GM08714 (cell line): ENCODE data around the gene GDAP2.

Experiments used
- H3K4me3 ChIP-seq: fragments of 200-500 bp; sonication (Bioruptor generic); 2 replicates; pipeline ENCODE4 v1.5.1; 2014; ENCODE audit warnings: mild to moderate bottlenecking, low read length, inconsistent platforms
- ZNF274 ChIP-seq: IDR thresholded peaks from 2 replicates; pipeline ENCODE4 v1.6.1; 2012; ENCODE audit warnings: mild to moderate bottlenecking, low read depth, low read length

GDAP2 gene

DNA sequence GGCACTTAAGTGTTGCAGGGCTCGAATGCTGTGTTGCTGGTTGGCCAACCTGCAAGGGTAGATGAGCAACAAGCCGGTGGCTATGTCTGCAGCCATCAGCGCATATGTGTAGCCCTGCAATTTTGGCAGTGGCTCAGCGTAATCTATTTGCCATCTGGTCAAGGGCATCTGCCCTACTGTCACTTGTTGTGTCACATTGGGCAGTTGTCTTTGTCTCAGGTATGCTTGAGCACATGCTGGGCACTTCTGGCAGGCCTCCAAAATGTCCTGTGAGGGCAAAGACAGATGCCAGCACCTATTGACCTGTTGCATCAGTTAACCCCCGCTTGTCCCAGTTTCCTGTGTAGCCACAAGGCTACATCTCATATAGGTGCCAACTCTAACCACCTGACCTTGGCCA lies 111.8 kb downstream of the GDAP2 start:
- no peak for TF ChIP-seq ZNF274
- no peak overlapping the region for H3K4me3 ChIP-seq

DNA sequence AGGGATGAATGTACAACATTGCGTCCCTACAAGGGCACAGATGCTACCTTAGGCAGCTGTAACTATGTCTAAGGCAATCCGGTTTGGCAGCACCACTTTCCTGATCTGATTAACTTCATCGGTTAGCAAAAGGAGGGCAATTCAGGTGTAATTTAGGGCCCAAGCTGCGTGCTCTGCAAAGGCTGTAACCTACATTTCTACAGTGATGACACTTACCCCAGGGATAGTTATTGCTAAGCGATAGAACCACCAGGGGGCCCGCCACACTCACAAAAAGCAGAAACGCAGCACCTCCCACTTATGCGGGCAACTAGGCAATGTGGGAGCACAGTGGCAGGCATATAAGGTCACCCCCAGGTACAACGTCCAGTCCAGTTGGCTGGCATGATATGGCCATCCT lies 113.5 kb downstream of the GDAP2 start:
- H3K4me3 ChIP-seq = no peak overlapping the region
- TF ChIP-seq ZNF274 = no peak

DNA sequence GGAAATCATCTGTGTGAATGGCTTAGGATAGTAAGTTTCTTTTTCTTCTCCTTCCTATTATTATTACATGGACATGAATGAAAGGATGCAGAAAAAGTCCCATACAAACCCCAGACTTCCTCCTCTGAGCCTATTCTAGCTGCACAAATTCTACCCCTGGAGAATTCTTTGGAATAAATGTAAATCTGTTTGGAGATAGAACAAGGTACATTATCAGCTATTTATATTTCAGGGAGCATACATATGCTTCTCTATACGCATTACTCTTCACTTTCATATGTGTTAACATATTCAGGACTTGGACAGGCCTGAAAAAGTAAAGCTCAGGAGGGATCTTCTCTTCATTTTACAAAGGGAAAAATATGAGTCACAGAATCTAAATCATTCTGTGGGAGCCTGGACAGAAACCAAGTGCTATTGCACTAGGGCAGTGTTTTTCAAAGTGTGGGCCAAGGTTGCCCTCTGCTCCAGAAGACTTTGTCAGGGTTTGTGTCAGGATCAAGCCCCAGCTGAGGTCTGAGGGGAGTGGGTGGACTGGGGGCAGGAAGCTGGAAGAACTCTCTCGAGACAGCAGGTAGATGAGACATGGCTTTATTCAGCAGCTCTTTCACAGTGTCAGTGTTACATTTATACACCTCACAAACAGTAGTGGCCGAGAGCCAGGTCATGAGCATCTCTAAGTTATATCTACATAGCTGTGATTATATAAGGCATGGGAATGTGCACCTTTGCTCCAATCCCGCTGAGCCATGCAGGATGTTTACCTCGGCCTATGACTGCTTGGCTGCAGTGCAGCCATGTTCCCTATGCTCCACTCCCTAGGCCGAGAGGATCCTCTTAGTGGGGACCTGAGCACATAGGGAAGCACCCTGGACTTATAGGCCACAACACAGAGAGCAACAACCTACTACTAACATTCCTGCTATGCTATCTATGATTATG lies 114.3 kb downstream of the GDAP2 start:
- no peak overlapping the region for H3K4me3 ChIP-seq
- no peak for TF ChIP-seq ZNF274
